ENCODE measurements around the gene FOXO1.

- TF ChIP-seq POLR2A (IDR thresholded peaks at IDR 0.05; ENCODE audit: low read length), result no peak
- TF ChIP-seq GATA1 (IDR thresholded peaks at IDR 0.05; ENCODE audit: low read depth, low read length), result no peak
These were observed 28.0 kb upstream of the FOXO1 start for GRCh38 chr13:40694426-40694825.
